ENCODE data around the gene APBA2.

DNA sequence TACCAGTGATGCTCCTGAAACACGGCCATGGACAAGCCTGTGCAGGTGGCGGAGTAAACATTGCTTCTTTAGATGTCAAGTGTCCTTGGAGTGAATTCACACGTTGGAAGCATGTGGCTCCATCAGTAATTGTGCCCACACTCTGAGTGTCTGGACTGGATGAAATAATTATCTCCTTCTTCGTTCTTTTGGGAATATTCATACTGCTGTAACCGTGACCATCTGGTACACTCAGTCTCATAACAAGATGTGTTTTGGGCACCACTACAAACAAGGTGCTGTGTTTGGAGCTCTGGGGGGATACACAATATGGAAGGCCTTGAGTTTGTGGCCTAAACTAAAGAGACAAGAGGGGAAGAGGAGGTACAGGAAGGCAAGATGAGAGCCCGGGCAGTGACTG lies 165.6 kb downstream of the APBA2 start:
- TF ChIP-seq GATA2 (IDR thresholded peaks at IDR 0.05; ENCODE audit: low read depth, low read length) (no peak), GATA3 (IDR thresholded peaks at IDR 0.05; ENCODE audit: low read depth, low read length) (no peak)

Data from SH-SY5Y (cell line).